ENCODE measurements around the gene SHMT2. TPM values are rescaled to one million over a fixed set of nuclear protein-coding genes. Genes with fewer than 3 reads are reported as not detected.
A peak's percentile ranks its signal among the peaks of the same experiment; 100 is the strongest.

The SHMT2 gene
- total RNA-seq, 1 donor from 2014 or later = 413 TPM

GRCh38 chr12:57224278-57224972 is 5.1 kb upstream of the SHMT2 start:
- TF ChIP-seq, protein P1, sequence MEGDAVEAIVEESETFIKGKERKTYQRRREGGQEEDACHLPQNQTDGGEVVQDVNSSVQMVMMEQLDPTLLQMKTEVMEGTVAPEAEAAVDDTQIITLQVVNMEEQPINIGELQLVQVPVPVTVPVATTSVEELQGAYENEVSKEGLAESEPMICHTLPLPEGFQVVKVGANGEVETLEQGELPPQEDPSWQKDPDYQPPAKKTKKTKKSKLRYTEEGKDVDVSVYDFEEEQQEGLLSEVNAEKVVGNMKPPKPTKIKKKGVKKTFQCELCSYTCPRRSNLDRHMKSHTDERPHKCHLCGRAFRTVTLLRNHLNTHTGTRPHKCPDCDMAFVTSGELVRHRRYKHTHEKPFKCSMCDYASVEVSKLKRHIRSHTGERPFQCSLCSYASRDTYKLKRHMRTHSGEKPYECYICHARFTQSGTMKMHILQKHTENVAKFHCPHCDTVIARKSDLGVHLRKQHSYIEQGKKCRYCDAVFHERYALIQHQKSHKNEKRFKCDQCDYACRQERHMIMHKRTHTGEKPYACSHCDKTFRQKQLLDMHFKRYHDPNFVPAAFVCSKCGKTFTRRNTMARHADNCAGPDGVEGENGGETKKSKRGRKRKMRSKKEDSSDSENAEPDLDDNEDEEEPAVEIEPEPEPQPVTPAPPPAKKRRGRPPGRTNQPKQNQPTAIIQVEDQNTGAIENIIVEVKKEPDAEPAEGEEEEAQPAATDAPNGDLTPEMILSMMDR (IDR thresholded peaks at IDR 0.05; ENCODE audit: insufficient read depth, low read length, severe bottlenecking) = no peak

GRCh38 chr12:57224973-57225679 is 4.4 kb upstream of the SHMT2 start:
- peaks cover 40% of the 10 kb centered on the region for H3K27me3 ChIP-seq (ENCODE audit: control insufficient read depth, insufficient read depth, low read length)
- no peak overlapping the region for H3K4me3 ChIP-seq (ENCODE audit: low read depth, low read length)
- DNase-seq (ENCODE audit: low read depth) (no peak), FAIRE-seq (no peak)
- TF ChIP-seq, protein P1 (IDR thresholded peaks at IDR 0.05; ENCODE audit: insufficient read depth, low read length, severe bottlenecking) = peak; percentile 76
- no peaks in the 10 kb centered on the region for H3K36me3 ChIP-seq (ENCODE audit: control insufficient read depth, insufficient read depth, low read length)

More at GRCh38 chr12:57224278-57224972, 5.1 kb upstream of the SHMT2 start:
- FAIRE-seq = no peak
- no peak for DNase-seq (ENCODE audit: low read depth)
- Histone ChIP-seq H3K4me3 (ENCODE audit: low read depth, low read length) (no peak overlapping the region), H3K27me3 (ENCODE audit: control insufficient read depth, insufficient read depth, low read length) (peaks cover 45% of the 10 kb centered on the region), H3K36me3 (ENCODE audit: control insufficient read depth, insufficient read depth, low read length) (no peaks in the 10 kb centered on the region)

GRCh38 chr12:57225680-57226210 is 3.8 kb upstream of the SHMT2 start:
- DNase-seq (ENCODE audit: low read depth) (no peak), FAIRE-seq (no peak)
- no peak overlapping the region for H3K4me3 ChIP-seq (ENCODE audit: low read depth, low read length)
- H3K27me3 ChIP-seq (ENCODE audit: control insufficient read depth, insufficient read depth, low read length) = peaks cover 36% of the 10 kb centered on the region
- H3K36me3 ChIP-seq (ENCODE audit: control insufficient read depth, insufficient read depth, low read length) = peaks cover 1% of the 10 kb centered on the region
- TF ChIP-seq, protein P1 (IDR thresholded peaks at IDR 0.05; ENCODE audit: insufficient read depth, low read length, severe bottlenecking) = no peak

- H3K27me3 ChIP-seq (ENCODE audit: control insufficient read depth, insufficient read depth, low read length) = peaks cover 26% of the 10 kb centered on the region
- TF ChIP-seq, protein P1 (IDR thresholded peaks at IDR 0.05; ENCODE audit: insufficient read depth, low read length, severe bottlenecking) = no peak
- no peak overlapping the region for H3K4me3 ChIP-seq (ENCODE audit: low read depth, low read length)
- DNase-seq (ENCODE audit: low read depth) = no peak
- peaks cover 11% of the 10 kb centered on the region for H3K36me3 ChIP-seq (ENCODE audit: control insufficient read depth, insufficient read depth, low read length)
- FAIRE-seq = no peak
Measured at GRCh38 chr12:57226588-57227314, 2.8 kb upstream of the SHMT2 start.

GRCh38 chr12:57227315-57228115 is 2.0 kb upstream of the SHMT2 start:
- Histone ChIP-seq H3K27me3 (ENCODE audit: control insufficient read depth, insufficient read depth, low read length) (peaks cover 19% of the 10 kb centered on the region), H3K36me3 (ENCODE audit: control insufficient read depth, insufficient read depth, low read length) (peaks cover 16% of the 10 kb centered on the region), H3K4me3 (ENCODE audit: low read depth, low read length) (no peak overlapping the region)
- DNase-seq (ENCODE audit: low read depth) (peak; percentile 40), FAIRE-seq (peak; percentile 40)
- TF ChIP-seq, protein P1 (IDR thresholded peaks at IDR 0.05; ENCODE audit: insufficient read depth, low read length, severe bottlenecking) = no peak

All from bronchial epithelial cell (primary cell).